ENCODE results near the gene FTCDNL1.

Gene FTCDNL1

GRCh38 chr2:199762963-199763362, 88.0 kb downstream of the FTCDNL1 start:
- Histone ChIP-seq H3K4me3 (ENCODE audit: extremely low read depth, insufficient read depth, low read length, poor library complexity, severe bottlenecking) (no peak overlapping the region), H3K4me1 (ENCODE audit: control insufficient read depth, insufficient read depth, low read length, poor library complexity, severe bottlenecking) (peaks cover 5% of the 10 kb centered on the region), H3K9me3 (ENCODE audit: control insufficient read depth, low read length) (no peaks in the 10 kb centered on the region), H3K36me3 (ENCODE audit: control insufficient read depth, insufficient read depth, low read length) (no peaks in the 10 kb centered on the region), H3K27ac (ENCODE audit: low read depth, low read length, severe bottlenecking) (no peak overlapping the region)
- WGBS, 2 experiments (ENCODE audit: insufficient coverage in 2 of 2) = 81 to 94% methylated on average over 2 of the region's 4 CpGs

DNA sequence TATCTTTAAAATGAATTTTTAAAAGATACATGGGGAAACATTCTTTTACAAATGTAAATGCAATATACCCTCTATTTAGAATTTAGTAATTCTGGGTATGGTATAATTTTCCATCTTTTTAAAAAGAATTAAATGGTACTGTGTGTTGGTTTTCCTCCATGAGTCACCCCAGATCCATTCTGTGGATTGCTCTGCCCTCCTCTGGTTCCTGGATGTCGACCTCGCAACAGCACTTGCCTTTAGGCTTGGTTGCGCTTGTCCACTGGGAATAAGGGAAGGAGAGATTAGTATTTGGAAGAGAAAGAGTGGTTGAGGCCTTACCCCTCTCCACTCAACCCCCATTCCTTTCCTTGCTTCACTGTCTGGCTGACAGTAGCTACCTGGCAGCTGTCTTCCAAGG, 90.4 kb downstream of the FTCDNL1 start:
- no CpG with 5 or more reads among the region's 3 CpGs for WGBS, 2 experiments (ENCODE audit: insufficient coverage in 2 of 2)
- Histone ChIP-seq H3K4me1 (ENCODE audit: control insufficient read depth, insufficient read depth, low read length, poor library complexity, severe bottlenecking) (peaks cover 5% of the 10 kb centered on the region), H3K36me3 (ENCODE audit: control insufficient read depth, insufficient read depth, low read length) (no peaks in the 10 kb centered on the region), H3K9me3 (ENCODE audit: control insufficient read depth, low read length) (no peaks in the 10 kb centered on the region), H3K4me3 (ENCODE audit: extremely low read depth, insufficient read depth, low read length, poor library complexity, severe bottlenecking) (no peak overlapping the region), H3K27ac (ENCODE audit: low read depth, low read length, severe bottlenecking) (no peak overlapping the region)

GRCh38 chr2:199757233-199757870, 93.6 kb downstream of the FTCDNL1 start:
- WGBS, 2 experiments (ENCODE audit: insufficient coverage in 2 of 2) = 81 to 100% methylated on average over 2 to 3 of the region's 3 CpGs
- no peaks in the 10 kb centered on the region for H3K36me3 ChIP-seq (ENCODE audit: control insufficient read depth, insufficient read depth, low read length)
- H3K27ac ChIP-seq (ENCODE audit: low read depth, low read length, severe bottlenecking) = no peak overlapping the region
- H3K4me3 ChIP-seq (ENCODE audit: extremely low read depth, insufficient read depth, low read length, poor library complexity, severe bottlenecking) = no peak overlapping the region
- no peaks in the 10 kb centered on the region for H3K9me3 ChIP-seq (ENCODE audit: control insufficient read depth, low read length)
- peaks cover 5% of the 10 kb centered on the region for H3K4me1 ChIP-seq (ENCODE audit: control insufficient read depth, insufficient read depth, low read length, poor library complexity, severe bottlenecking)

- WGBS, 2 experiments (ENCODE audit: insufficient coverage in 2 of 2) = no CpG with 5 or more reads among the region's 1 CpG
- Histone ChIP-seq H3K36me3 (ENCODE audit: control insufficient read depth, insufficient read depth, low read length) (no peaks in the 10 kb centered on the region), H3K4me1 (ENCODE audit: control insufficient read depth, insufficient read depth, low read length, poor library complexity, severe bottlenecking) (peaks cover 5% of the 10 kb centered on the region), H3K9me3 (ENCODE audit: control insufficient read depth, low read length) (no peaks in the 10 kb centered on the region), H3K27ac (ENCODE audit: low read depth, low read length, severe bottlenecking) (no peak overlapping the region), H3K4me3 (ENCODE audit: extremely low read depth, insufficient read depth, low read length, poor library complexity, severe bottlenecking) (no peak overlapping the region)
Observed at GRCh38 chr2:199756743-199757142, 94.2 kb downstream of the FTCDNL1 start.

- Histone ChIP-seq H3K9me3 (ENCODE audit: control insufficient read depth, low read length) (no peaks in the 10 kb centered on the region), H3K4me1 (ENCODE audit: control insufficient read depth, insufficient read depth, low read length, poor library complexity, severe bottlenecking) (peaks cover 5% of the 10 kb centered on the region), H3K36me3 (ENCODE audit: control insufficient read depth, insufficient read depth, low read length) (no peaks in the 10 kb centered on the region), H3K4me3 (ENCODE audit: extremely low read depth, insufficient read depth, low read length, poor library complexity, severe bottlenecking) (no peak overlapping the region), H3K27ac (ENCODE audit: low read depth, low read length, severe bottlenecking) (no peak overlapping the region)
- WGBS, 2 experiments (ENCODE audit: insufficient coverage in 2 of 2) = 89 to 100% methylated on average over 1 of the region's 3 CpGs
Observed at GRCh38 chr2:199756211-199756610, 94.8 kb downstream of the FTCDNL1 start.

DNA sequence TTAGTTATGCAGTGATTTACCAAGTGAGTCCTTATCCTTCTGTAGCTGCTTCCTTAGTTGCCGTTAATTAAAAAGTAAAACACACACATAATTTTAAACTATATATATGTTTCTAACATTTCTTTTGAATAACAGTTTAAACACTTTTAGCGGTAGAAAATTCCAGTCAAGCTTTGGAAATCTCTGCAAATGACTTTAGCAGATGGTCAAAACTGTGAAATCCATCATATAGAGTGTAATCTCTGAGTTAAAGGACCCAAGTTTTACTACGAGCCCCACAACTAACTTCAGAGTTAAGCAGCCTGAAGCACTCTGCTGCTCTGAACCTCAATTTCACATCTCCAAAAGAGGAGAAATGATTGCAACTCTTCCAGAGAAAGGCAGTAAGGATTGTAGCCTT, 96.2 kb downstream of the FTCDNL1 start:
- H3K36me3 ChIP-seq (ENCODE audit: control insufficient read depth, insufficient read depth, low read length) = no peaks in the 10 kb centered on the region
- no peaks in the 10 kb centered on the region for H3K9me3 ChIP-seq (ENCODE audit: control insufficient read depth, low read length)
- 82% methylated on average over 1 of the region's 3 CpGs; no CpG with 5 or more reads in 1 of the 2 experiments for WGBS, 2 experiments (ENCODE audit: insufficient coverage in 2 of 2)
- H3K27ac ChIP-seq (ENCODE audit: low read depth, low read length, severe bottlenecking) = no peak overlapping the region
- no peaks in the 10 kb centered on the region for H3K4me1 ChIP-seq (ENCODE audit: control insufficient read depth, insufficient read depth, low read length, poor library complexity, severe bottlenecking)
- no peak overlapping the region for H3K4me3 ChIP-seq (ENCODE audit: extremely low read depth, insufficient read depth, low read length, poor library complexity, severe bottlenecking)

- WGBS, 2 experiments (ENCODE audit: insufficient coverage in 2 of 2) = 55 to 84% methylated on average over 3 to 5 of the region's 8 CpGs
- Histone ChIP-seq H3K9me3 (ENCODE audit: control insufficient read depth, low read length) (no peaks in the 10 kb centered on the region), H3K36me3 (ENCODE audit: control insufficient read depth, insufficient read depth, low read length) (no peaks in the 10 kb centered on the region), H3K4me3 (ENCODE audit: extremely low read depth, insufficient read depth, low read length, poor library complexity, severe bottlenecking) (no peak overlapping the region), H3K4me1 (ENCODE audit: control insufficient read depth, insufficient read depth, low read length, poor library complexity, severe bottlenecking) (no peaks in the 10 kb centered on the region), H3K27ac (ENCODE audit: low read depth, low read length, severe bottlenecking) (no peak overlapping the region)
Observed at GRCh38 chr2:199751492-199752120, 99.4 kb downstream of the FTCDNL1 start.

DNA sequence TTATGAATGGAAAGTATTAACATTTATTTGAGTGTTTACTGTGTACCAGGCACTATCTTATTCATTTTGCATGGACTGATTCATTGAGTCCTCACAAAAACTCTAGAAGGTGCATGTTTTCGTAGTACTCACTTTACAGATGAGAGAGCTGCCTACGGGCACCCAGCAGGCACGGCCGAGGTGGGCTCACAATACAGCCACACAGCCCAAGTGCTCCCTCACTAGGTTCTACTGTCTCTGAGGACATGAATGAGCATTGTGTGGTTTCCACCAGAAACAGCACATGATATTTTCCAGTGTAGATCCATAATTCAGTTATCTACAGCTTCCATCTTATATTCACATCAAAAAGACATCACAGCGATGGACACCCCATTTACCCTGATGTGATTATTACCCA, 101.4 kb downstream of the FTCDNL1 start:
- Histone ChIP-seq H3K9me3 (ENCODE audit: control insufficient read depth, low read length) (no peaks in the 10 kb centered on the region), H3K4me3 (ENCODE audit: extremely low read depth, insufficient read depth, low read length, poor library complexity, severe bottlenecking) (no peak overlapping the region), H3K36me3 (ENCODE audit: control insufficient read depth, insufficient read depth, low read length) (no peaks in the 10 kb centered on the region), H3K4me1 (ENCODE audit: control insufficient read depth, insufficient read depth, low read length, poor library complexity, severe bottlenecking) (no peaks in the 10 kb centered on the region), H3K27ac (ENCODE audit: low read depth, low read length, severe bottlenecking) (no peak overlapping the region)
- WGBS, 2 experiments (ENCODE audit: insufficient coverage in 2 of 2) = 100% methylated on average over 2 of the region's 5 CpGs

DNA sequence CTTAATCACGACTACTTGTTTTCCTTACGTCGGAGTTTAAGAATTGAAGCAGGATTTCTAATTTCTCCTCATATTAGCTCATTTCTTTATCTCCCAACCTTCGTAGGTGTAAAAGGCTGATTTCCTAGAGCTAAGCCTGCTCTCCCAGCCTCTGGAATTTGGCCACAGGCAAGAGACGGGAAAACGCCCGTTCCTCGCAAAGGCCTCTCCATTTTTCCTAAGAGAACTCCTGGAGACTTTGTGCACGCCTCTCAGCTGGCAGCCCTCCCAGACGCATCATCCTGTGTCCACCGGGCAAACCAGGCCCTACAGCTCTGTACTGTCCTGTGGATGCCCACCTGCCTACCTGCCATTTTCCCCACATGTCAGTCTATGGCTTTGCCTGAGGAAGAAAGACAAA, 106.3 kb downstream of the FTCDNL1 start:
- WGBS, 2 experiments (ENCODE audit: insufficient coverage in 2 of 2) = 89 to 96% methylated on average over 10 to 11 of the region's 11 CpGs

DNA sequence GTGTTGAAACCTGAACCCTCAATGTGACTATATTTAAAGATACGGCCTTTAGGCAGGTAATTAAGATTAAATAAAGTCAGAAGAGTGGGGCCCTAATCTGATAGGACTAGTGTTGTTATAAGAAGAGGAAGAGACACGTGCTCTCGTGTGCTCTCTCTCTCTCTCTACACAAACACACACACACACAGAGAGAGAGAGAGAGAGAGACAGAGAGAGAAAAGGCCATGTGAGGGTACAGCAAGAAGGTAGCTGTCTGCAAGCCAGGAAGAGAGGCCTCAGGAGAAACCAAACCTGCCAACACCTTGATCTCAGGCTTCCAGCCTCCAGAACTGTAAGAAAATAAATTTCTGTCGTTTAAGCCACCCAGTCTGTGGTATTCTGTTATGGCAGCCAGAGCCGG, 106.7 kb downstream of the FTCDNL1 start:
- H3K4me3 ChIP-seq (ENCODE audit: extremely low read depth, insufficient read depth, low read length, poor library complexity, severe bottlenecking) = no peak overlapping the region
- 83 to 86% methylated on average over 2 to 3 of the region's 5 CpGs for WGBS, 2 experiments (ENCODE audit: insufficient coverage in 2 of 2)
- H3K36me3 ChIP-seq (ENCODE audit: control insufficient read depth, insufficient read depth, low read length) = no peaks in the 10 kb centered on the region
- H3K4me1 ChIP-seq (ENCODE audit: control insufficient read depth, insufficient read depth, low read length, poor library complexity, severe bottlenecking) = no peaks in the 10 kb centered on the region
- no peak overlapping the region for H3K27ac ChIP-seq (ENCODE audit: low read depth, low read length, severe bottlenecking)
- no peaks in the 10 kb centered on the region for H3K9me3 ChIP-seq (ENCODE audit: control insufficient read depth, low read length)

More for the DNA sequence above, 106.3 kb downstream of the FTCDNL1 start:
- no peaks in the 10 kb centered on the region for H3K9me3 ChIP-seq (ENCODE audit: control insufficient read depth, low read length)
- H3K27ac ChIP-seq (ENCODE audit: low read depth, low read length, severe bottlenecking) = no peak overlapping the region
- no peaks in the 10 kb centered on the region for H3K4me1 ChIP-seq (ENCODE audit: control insufficient read depth, insufficient read depth, low read length, poor library complexity, severe bottlenecking)
- no peaks in the 10 kb centered on the region for H3K36me3 ChIP-seq (ENCODE audit: control insufficient read depth, insufficient read depth, low read length)
- H3K4me3 ChIP-seq (ENCODE audit: extremely low read depth, insufficient read depth, low read length, poor library complexity, severe bottlenecking) = no peak overlapping the region

GRCh38 chr2:199743415-199744120, 107.4 kb downstream of the FTCDNL1 start:
- no peaks in the 10 kb centered on the region for H3K36me3 ChIP-seq (ENCODE audit: control insufficient read depth, insufficient read depth, low read length)
- H3K4me3 ChIP-seq (ENCODE audit: extremely low read depth, insufficient read depth, low read length, poor library complexity, severe bottlenecking) = no peak overlapping the region
- WGBS, 2 experiments (ENCODE audit: insufficient coverage in 2 of 2) = 43 to 52% methylated on average over 3 of the region's 5 CpGs
- no peaks in the 10 kb centered on the region for H3K4me1 ChIP-seq (ENCODE audit: control insufficient read depth, insufficient read depth, low read length, poor library complexity, severe bottlenecking)
- no peaks in the 10 kb centered on the region for H3K9me3 ChIP-seq (ENCODE audit: control insufficient read depth, low read length)
- no peak overlapping the region for H3K27ac ChIP-seq (ENCODE audit: low read depth, low read length, severe bottlenecking)
